SK-N-MC (cell line): ENCODE results near the gene DOCK9.

Experiments
- EZH2 ChIP-seq: fragments of 200-600 bp; sonication (generic); IDR thresholded peaks from one replicate; pipeline ENCODE4 v1.6.1; 2017; ENCODE audit warnings: antibody characterized with exemption
- POLR2AphosphoS5 ChIP-seq: IDR thresholded peaks from 2 replicates; pipeline ENCODE4 v1.6.1; 2012; ENCODE audit warnings: mild to moderate bottlenecking, low read depth, low read length, borderline replicate concordance

DNA sequence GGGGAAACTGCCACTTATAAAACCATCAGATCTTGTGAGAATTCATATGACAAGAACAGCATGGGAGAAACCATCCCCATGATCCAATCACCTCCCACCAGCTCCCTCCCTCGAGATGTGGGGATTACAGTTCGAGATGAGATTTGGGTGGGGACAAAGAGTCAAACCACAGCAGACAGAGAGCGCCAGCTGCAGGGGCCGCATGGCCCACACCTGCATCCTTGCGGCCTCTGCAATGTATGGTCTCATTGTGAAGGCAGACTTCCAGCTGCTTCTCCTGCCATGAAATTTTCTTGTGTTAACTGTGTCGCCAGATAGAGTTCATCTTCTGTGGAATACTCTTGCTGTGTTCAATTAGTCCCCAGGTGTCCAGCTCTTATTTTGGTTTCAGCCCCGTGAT is 208.1 kb downstream of the DOCK9 start:
- TF ChIP-seq POLR2AphosphoS5 = no peak
- TF ChIP-seq EZH2 = no peak
